ENCODE data around the gene PCDH9.

DNA sequence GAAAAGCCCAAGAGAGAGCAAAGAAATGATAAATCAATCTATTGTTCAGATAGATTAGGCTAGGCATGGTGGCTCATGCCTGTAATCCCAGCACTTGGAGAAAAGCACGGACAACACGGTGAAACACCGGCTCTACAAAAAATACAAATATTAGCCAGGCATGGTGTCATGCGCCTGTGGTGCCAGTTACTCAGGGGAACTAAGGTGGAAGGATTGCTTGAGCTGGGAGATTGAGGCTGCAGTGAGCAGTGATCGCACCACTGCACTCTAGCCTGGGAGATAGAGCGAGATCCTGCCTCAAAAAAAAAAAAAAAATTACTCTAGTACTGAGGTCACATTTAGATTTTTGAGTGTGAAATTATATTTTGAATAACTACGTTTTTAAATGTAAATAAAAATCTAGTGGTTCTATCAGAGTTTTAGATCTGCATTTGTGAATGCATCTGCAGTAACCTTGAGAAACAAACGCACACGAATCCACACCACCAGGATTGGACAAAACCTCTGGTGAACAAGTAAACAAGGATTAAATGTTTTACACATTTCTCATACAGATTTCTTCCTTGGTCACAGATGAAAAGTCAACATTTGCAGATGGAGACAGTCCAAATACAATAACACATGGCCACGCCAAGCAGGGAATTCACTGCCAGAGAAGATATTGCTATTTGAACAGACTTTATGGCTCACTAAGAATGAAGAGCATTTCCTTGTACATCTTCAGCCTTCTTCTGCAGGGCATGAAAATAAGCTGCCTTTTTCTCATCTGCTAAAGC lies 917.6 kb downstream of the PCDH9 start:
- TF ChIP-seq, protein P1, sequence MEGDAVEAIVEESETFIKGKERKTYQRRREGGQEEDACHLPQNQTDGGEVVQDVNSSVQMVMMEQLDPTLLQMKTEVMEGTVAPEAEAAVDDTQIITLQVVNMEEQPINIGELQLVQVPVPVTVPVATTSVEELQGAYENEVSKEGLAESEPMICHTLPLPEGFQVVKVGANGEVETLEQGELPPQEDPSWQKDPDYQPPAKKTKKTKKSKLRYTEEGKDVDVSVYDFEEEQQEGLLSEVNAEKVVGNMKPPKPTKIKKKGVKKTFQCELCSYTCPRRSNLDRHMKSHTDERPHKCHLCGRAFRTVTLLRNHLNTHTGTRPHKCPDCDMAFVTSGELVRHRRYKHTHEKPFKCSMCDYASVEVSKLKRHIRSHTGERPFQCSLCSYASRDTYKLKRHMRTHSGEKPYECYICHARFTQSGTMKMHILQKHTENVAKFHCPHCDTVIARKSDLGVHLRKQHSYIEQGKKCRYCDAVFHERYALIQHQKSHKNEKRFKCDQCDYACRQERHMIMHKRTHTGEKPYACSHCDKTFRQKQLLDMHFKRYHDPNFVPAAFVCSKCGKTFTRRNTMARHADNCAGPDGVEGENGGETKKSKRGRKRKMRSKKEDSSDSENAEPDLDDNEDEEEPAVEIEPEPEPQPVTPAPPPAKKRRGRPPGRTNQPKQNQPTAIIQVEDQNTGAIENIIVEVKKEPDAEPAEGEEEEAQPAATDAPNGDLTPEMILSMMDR (IDR thresholded peaks at IDR 0.05 in 2 of 3, conservative IDR thresholded peaks at IDR 0.05 in 1 of 3; ENCODE audit: control insufficient read depth in 2 of 3, extremely low read depth in 1 of 3, insufficient read depth in 1 of 3, low read depth in 3 of 3, low read length in 3 of 3): no peak
- TF ChIP-seq POLR2A (IDR thresholded peaks at IDR 0.05; ENCODE audit: low read depth, low read length) (no peak), SUZ12 (IDR thresholded peaks at IDR 0.05; ENCODE audit: unreplicated experiment) (no peak), TAF1 (IDR thresholded peaks at IDR 0.05; ENCODE audit: borderline replicate concordance, low read depth, low read length) (no peak), ZNF622 (IDR thresholded peaks at IDR 0.05) (no peak), STAT1 (conservative IDR thresholded peaks at IDR 0.05) (no peak), MAX (IDR thresholded peaks at IDR 0.05; ENCODE audit: low read depth, low read length) (no peak), REST (IDR thresholded peaks at IDR 0.05; ENCODE audit: low read depth, low read length) (no peak), EZH2 (IDR thresholded peaks at IDR 0.05; ENCODE audit: borderline replicate concordance, control insufficient read depth, low read depth, low read length) (no peak)
